ENCODE results near the gene ZNF687. TPM values are rescaled to one million over a fixed set of nuclear protein-coding genes. Genes with fewer than 3 reads are reported as not detected.

ZNF687 gene, protein sequence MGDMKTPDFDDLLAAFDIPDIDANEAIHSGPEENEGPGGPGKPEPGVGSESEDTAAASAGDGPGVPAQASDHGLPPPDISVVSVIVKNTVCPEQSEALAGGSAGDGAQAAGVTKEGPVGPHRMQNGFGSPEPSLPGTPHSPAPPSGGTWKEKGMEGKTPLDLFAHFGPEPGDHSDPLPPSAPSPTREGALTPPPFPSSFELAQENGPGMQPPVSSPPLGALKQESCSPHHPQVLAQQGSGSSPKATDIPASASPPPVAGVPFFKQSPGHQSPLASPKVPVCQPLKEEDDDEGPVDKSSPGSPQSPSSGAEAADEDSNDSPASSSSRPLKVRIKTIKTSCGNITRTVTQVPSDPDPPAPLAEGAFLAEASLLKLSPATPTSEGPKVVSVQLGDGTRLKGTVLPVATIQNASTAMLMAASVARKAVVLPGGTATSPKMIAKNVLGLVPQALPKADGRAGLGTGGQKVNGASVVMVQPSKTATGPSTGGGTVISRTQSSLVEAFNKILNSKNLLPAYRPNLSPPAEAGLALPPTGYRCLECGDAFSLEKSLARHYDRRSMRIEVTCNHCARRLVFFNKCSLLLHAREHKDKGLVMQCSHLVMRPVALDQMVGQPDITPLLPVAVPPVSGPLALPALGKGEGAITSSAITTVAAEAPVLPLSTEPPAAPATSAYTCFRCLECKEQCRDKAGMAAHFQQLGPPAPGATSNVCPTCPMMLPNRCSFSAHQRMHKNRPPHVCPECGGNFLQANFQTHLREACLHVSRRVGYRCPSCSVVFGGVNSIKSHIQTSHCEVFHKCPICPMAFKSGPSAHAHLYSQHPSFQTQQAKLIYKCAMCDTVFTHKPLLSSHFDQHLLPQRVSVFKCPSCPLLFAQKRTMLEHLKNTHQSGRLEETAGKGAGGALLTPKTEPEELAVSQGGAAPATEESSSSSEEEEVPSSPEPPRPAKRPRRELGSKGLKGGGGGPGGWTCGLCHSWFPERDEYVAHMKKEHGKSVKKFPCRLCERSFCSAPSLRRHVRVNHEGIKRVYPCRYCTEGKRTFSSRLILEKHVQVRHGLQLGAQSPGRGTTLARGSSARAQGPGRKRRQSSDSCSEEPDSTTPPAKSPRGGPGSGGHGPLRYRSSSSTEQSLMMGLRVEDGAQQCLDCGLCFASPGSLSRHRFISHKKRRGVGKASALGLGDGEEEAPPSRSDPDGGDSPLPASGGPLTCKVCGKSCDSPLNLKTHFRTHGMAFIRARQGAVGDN
- 27.9 and 35.3 TPM in 2 replicates for total RNA-seq

DNA sequence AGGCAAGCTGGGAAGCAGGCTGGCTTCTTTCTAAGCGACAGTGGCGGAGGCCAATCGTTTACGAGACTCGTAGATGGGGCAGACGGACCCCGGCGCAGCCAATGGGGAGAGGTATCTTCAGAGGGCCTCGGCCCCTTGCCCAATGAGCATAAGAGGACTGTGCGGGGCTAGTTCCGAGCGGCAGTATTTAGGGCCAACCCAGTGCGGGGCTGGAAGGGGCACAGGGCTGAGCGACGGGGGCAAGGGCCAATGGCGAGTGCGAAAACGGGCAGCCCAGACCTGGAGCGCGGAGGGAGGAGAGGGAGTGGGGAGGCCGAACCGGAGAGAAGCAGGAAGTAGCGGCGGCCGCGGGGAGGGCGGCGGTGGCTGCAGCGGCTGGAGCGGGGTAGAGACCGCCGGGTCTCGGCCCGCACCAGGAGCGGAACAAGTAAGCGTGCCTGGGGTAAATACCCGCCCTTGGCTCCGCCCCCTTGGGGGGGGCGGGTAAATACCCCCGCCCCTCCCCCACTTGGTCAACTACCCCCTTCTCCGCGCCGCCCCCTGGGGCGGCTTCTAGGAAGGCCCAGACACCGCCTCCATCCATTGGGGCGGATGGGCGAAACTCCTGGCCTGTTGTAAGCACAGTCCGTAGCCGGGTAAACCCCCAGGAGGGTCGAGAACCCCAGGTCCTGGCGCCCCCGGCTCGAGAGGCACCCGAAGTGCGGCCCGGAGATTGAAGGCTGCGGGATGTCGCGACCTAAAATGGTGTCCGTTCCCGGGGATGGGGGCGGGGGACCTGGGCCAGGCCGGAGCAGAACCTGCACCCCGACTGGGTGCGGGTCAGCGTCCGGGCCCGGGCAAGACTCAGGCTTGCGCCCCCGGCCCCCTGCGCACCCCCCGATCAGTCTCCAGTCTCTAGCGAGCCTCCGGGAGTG lies at the start of gene ZNF687:
Gene ZNF687, plus strand, starts transcription at position 331 of the 914 bp plus-strand sequence. CDS start 3,993 bp downstream, outside the sequence.
- H3K36me3 ChIP-seq (ENCODE audit: control insufficient read depth, insufficient read depth, low read length), result no peaks in the 10 kb centered on the region
- TF ChIP-seq, protein P1, sequence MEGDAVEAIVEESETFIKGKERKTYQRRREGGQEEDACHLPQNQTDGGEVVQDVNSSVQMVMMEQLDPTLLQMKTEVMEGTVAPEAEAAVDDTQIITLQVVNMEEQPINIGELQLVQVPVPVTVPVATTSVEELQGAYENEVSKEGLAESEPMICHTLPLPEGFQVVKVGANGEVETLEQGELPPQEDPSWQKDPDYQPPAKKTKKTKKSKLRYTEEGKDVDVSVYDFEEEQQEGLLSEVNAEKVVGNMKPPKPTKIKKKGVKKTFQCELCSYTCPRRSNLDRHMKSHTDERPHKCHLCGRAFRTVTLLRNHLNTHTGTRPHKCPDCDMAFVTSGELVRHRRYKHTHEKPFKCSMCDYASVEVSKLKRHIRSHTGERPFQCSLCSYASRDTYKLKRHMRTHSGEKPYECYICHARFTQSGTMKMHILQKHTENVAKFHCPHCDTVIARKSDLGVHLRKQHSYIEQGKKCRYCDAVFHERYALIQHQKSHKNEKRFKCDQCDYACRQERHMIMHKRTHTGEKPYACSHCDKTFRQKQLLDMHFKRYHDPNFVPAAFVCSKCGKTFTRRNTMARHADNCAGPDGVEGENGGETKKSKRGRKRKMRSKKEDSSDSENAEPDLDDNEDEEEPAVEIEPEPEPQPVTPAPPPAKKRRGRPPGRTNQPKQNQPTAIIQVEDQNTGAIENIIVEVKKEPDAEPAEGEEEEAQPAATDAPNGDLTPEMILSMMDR (IDR thresholded peaks at IDR 0.05; ENCODE audit: insufficient read depth, low read length, poor library complexity, severe bottlenecking), result no peak
- DNase-seq (ENCODE audit: low read depth), result peak; percentile 99
- no peaks in the 10 kb centered on the region for H3K27me3 ChIP-seq (ENCODE audit: control insufficient read depth, insufficient read depth, low read length)
- H3K4me3 ChIP-seq (ENCODE audit: low read depth, low read length), result peak within 1 kb of the TSS; percentile 79

DNA sequence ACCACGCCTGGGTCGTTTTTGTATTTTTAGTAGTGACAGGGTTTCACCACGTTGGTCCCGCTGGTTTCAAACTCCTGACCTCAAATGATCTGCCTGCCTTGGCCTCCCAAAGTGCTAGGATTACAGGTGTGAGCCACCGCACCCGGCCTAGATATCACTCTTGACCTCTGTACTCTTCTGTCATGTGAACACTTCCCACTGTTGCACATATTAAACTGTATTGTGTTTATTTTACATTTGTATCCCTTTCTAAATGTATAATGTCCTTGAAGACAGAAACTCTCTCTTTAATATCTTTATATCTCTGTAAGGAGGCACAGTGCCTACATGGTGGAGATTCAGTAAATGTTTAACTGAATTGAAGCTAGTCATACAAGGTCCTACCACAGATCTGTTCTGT lies 46.9 kb upstream of the ZNF687 start:
- DNase-seq (ENCODE audit: low read depth), result no peak
- TF ChIP-seq, protein P1 (IDR thresholded peaks at IDR 0.05; ENCODE audit: insufficient read depth, low read length, poor library complexity, severe bottlenecking), result no peak
- H3K4me3 ChIP-seq (ENCODE audit: low read depth, low read length), result no peak overlapping the region
- no peaks in the 10 kb centered on the region for H3K27me3 ChIP-seq (ENCODE audit: control insufficient read depth, insufficient read depth, low read length)
- H3K36me3 ChIP-seq (ENCODE audit: control insufficient read depth, insufficient read depth, low read length), result peaks cover 3% of the 10 kb centered on the region

DNA sequence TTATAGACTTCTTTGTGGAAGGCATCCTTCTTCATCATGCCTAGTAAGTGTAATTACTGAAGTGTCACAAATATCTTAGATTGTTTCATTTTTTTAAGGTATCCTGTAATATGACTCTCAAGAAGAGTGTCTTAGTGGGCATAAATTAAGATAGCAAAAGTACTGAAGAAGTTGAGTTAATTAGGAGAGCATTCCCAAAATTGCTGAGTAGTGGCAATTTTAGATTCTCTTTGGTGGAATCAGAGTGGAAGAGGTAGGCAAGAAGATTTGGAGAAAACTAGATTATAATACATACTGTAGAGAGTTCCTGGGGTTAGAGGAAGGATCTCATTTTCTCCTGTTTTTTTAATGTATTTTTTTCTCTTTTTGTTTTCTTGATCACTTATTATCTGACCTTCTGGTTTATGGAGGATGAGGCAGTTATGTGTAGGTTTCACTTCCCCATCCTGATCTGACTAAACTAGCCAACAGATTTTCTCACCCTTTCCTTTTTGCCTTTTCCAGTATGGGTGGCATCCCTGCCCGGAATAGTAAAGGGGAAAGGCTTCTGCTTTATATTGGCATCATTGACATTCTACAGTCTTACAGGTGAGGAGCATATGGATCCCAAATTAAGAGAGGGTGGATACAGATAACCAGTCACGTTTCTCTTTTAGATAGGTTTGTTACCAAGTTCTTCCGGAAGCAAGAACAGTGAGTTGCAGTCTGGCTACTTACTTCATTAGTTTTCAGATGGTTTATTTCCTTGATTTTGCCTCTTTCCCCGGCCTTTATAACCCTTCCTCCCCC lies 44.2 kb upstream of the ZNF687 start:
- H3K36me3 ChIP-seq (ENCODE audit: control insufficient read depth, insufficient read depth, low read length), result peaks cover 2% of the 10 kb centered on the region
- TF ChIP-seq, protein P1 (IDR thresholded peaks at IDR 0.05; ENCODE audit: insufficient read depth, low read length, poor library complexity, severe bottlenecking), result no peak
- DNase-seq (ENCODE audit: low read depth), result no peak

DNA sequence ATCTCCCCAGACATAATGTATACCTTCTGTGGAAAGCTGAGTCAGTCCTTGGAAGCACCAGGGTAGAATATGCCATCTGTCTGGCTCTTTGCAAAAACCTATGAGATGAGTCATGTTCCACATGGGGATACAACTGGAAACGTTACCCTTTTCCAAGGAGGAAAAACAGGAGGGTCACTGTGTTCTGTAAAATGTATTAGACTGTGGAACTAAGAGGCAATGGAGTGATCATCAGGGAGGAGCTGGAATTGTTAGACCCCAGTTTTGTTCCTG lies 43.7 kb upstream of the ZNF687 start:
- no peak overlapping the region for H3K4me3 ChIP-seq (ENCODE audit: low read depth, low read length)
- H3K27me3 ChIP-seq (ENCODE audit: control insufficient read depth, insufficient read depth, low read length), result no peaks in the 10 kb centered on the region
- peaks cover 2% of the 10 kb centered on the region for H3K36me3 ChIP-seq (ENCODE audit: control insufficient read depth, insufficient read depth, low read length)
- TF ChIP-seq, protein P1 (IDR thresholded peaks at IDR 0.05; ENCODE audit: insufficient read depth, low read length, poor library complexity, severe bottlenecking), result no peak
- peak; percentile 65 for DNase-seq (ENCODE audit: low read depth)

More for the DNA sequence above, 44.2 kb upstream of the ZNF687 start:
- Histone ChIP-seq H3K4me3 (ENCODE audit: low read depth, low read length) (no peak overlapping the region), H3K27me3 (ENCODE audit: control insufficient read depth, insufficient read depth, low read length) (no peaks in the 10 kb centered on the region)
